Activated CD4-positive, alpha-beta T cell treated with anti-CD3 and anti-CD28 coated beads, Interleukin-10, Interleukin-2, amounts not matched to agents 100 ng/mL and 50 ng/mL, durations not matched to agents 16 hours and 8 hours (primary cell): ENCODE data around the gene TSPAN3.

ENCODE experiments used
- DNase-seq: peaks from one replicate; pipeline ENCODE4 v3.0.0-alpha.2; 2020

The TSPAN3 gene

DNA sequence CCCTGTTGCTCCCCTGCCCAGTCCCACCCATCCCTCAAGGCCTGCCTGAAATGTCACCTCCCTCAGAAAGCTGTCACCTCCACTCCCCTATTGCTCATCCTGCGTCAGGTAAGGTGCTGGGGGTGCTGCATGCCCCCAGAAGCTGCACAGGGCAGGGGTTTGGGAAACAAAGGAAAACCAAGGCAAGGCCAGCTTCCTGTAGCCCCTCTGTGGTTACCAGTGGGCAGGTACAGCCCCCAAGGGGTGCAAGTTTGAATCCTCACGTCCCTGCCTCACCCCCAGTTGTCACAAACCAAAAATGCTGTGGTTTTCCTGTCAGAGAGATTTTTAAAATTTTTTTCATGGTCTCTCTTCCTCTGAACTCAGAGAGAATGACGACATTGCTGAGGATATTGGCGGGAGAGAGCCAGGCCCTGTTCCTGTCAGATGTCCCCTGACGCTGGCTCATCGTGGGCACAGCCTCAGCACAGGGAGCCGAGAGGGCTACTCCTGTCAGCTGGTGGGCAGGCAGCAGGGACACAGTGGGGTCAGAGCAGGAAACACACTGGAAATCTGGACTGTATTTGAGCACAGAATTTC lies 49.0 kb downstream of the TSPAN3 start:
- DNase-seq: peak; percentile 83

DNA sequence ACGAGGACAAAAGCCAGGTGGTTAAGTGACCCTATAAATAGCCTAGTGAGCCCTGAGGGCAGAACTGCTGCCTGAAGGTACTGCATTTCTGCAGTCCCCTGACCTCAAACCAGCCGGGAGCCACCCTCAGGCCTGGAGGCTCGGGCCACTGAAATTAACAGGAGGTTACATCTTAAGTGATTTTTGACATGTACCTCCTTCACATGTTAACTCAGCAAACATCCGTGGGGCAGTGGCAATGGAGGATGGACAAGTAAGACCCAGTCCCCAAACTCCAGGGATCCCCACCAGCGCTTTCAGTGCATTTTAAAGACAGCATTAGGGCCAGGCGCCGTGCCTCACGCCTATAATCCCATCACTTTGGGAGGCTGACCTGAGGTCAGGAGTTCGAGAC lies 49.8 kb downstream of the TSPAN3 start:
- no peak for DNase-seq

DNA sequence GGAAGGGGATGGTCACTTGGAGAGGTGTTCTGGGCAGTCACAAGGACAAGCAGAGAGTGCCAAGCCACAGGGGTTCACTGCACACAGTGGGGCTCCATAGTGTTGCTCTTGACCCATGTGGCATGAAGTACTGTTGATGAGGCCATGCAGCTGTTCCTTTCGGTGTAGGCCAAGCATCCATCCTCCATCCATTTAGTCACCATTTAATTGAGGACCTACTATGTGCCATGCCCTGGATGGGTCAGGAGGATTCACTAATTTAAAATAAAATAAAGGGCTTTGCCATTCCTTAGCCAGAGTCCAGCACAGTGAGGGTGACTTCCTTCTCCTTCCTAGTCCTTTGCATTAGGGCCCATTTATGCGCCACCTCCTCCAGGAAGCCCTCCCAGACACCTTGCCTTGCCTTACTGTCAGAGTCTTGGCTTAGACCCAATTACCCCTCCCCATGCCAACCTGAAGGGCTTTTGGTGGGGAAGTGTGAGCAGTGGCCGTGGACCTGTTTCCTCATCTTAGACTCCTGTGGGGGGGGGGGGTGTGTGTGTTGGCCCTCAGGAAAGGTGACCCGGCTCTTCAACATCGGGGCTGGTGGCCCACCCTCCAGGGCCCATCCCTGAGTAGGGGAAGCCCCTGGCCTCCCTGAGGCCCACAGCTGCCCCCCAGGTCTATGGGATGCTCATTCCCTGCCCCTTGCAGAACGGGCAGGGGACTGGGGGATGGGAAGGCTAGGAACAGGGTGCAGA lies 50.4 kb downstream of the TSPAN3 start:
- DNase-seq: no peak

DNA sequence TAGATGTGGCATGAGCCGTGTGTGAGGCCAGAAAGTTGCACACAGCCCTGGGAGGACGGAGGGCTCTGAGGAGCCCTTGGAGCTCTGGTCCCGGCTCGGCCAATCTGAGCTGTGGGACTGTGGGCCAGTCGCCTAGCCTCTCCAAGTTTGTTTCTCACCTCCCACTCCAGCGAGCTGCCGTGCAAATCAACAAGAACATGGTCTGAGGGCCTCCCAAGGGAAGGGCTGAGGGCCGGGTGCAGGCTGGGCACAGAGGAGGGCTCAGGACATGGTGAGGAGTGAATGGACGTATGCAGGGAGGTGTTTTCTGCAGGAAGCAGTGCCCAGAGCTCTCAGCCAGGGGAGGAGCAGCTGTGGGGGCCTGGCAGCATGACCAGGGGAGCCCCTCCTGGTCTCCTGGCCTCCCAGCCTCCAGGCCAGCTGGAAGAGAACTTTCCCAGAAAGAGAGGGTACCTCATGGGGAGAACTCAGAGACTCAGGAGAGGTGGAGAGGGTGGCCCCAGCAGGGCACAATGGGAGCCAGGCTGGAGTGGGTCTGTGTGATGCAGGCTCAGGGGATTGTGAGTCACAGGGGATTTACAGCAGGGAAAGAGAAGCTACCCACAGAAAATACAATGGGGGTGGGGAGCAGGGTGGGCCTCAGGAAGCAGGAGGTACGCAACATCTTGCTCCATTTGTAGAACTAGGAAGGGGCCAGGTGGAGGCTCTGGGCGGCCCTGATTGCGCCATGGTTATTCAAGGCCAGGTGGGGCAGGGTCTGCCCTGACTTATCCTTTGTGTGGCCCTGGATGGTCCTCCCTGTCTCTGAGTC lies 51.2 kb downstream of the TSPAN3 start:
- DNase-seq: peak; percentile 66

DNA sequence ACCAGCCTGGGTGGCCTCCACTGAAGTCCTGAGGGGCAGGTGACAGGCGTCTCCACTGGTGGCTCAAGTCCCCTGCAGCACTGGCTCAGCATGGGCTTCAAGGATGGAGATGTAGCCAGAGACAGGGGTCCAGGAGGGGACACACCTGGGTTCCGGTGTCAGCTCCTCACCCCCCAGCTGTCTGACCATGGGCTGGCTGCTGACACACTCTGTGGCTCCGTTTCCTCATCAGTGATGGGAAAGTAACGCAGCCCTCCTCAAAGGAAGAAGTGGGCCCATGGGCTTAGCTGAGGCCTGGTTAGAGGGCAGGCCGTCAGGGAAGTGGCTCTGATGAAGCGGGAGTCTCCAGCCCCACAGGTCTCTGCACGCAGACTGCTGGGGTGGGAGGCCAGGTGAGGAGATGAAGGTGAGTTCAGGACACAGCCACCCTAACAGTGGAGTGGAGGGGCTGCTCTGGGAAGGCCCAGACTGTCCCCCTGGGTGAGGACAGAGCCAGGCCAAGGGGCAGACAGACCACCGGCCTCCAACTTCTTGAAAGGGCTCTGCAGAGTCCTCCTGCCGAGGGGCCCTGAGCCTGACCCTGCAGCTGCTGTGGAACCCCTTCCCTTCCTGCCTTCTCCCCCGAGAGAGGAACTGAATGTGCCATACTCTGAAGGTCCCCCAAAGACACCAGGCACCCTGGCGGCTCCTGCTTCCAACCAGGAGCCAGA lies 52.0 kb downstream of the TSPAN3 start:
- no peak for DNase-seq

DNA sequence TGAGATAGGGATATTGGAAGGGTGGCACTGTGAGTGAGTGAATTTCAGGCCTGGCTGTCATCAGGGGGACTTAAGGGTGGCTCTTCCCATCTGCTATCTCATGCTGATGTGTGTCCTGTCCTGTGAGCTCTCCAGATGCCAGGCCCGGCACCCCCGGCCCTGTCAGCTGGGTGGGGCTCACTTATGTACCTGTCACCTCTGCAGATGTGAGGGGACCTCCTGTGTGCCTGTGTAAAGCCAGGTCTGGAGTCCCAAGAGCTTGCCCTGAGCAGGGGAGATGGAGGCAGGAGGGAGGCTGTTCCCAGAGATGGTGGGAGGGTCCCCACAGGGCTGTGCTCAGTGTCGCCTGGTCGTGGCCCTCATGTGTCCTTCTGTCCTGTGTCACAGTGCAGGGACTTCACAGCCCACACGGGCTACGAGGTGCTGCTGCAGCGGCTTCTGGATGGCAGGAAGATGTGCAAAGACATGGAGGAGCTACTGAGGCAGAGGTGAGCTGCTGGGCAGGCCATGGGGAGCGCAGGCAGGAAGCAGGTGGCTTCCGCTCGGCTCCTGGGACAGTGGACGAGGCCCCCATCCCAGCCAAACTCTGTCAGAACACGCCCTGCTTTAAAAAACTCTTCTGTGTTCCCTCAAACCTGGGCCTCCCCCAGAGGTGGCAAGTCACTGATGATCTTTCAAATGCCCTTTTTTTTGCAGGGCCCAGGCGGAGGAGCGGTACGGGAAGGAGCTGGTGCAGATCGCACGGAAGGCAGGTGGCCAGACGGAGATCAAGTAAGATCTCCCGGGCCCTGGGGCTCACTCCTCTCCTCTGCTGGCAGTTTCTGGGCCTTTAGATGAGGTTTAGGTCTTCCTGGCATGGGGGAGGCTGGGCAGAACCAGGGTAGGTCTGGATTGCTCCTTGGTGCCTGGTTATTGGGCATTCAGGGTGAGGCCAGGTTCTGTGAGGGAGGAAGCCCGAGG lies 52.9 kb downstream of the TSPAN3 start:
- no peak for DNase-seq

DNA sequence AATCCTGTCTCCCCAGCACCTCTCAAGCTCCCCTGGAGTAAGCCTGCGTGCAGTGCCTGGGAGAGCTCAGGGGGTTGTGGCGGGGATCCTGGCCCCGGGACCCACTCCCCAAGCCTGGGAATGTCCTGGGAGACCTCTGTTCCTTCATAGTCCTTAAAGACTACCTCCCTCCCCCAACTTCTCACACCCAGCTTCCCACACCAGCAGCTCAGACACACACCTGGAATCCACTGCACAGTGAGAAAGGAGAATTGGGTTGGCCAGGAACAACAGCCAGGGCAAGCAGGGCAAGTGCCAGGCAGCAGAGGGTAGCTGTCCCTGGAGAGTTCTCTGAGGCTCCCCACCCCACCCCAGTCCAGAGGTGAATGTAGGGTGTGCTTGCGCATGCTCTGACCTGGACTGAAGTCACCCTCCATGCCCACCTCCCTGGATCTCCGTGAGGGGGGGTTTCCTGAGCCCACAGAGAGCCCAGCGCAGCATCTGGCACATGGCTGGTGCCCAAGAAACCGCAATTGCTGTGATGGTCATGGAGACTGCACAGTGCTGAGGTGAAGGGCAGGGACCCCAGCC lies 53.7 kb downstream of the TSPAN3 start:
- DNase-seq: no peak

DNA sequence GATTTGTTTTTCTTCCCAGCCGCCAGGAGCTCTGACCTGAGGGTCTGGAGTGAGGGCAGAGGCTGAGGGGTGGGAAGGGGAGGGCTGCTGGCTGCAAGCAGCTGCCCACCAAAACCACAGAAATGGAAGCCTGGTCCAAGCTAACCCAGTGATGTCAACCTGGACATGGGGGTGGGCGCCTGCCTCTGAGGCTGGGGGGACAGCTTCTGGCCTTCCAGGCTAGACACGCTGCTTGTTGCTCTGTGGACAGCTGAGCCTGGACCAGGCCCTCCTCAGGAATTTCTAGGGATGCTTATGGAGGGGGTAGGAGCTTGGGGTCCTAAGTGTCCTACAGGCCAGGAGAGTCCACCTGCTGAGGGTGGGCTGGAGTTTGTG lies 54.6 kb downstream of the TSPAN3 start:
- no peak for DNase-seq

DNA sequence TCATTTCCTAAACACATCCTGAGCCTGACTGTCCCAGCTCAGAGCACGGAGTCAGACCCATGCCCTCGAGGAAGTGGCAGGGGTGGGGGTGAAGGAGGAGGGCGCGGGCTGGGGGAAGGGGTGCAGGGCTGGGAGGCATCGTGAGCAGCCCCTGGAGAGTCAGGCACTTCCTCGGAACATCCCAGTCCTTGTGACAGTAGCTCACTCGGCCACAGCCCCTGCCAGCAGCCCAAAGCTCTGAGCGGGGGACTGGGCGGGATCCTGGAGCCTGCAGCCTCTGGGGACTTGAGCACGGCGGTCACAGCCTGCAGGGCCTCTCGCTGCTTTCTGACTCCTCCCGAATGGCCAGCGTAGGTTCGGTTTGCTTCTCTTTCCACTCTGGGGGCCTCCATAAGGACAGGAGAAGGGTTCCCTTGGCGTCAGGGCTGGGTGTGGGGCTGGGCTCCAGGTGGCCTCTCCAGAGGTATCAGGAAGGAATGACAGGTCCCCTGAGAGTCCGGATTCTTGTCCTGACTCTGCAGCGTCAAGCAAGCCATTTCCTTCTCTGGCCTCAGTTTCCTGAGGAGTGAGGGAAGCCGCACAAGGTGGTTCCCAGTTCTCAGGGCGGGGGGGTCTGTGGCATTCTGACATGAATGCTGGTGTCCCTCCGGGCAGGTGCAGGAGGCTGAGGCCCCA lies 55.1 kb downstream of the TSPAN3 start:
- DNase-seq: no peak

DNA sequence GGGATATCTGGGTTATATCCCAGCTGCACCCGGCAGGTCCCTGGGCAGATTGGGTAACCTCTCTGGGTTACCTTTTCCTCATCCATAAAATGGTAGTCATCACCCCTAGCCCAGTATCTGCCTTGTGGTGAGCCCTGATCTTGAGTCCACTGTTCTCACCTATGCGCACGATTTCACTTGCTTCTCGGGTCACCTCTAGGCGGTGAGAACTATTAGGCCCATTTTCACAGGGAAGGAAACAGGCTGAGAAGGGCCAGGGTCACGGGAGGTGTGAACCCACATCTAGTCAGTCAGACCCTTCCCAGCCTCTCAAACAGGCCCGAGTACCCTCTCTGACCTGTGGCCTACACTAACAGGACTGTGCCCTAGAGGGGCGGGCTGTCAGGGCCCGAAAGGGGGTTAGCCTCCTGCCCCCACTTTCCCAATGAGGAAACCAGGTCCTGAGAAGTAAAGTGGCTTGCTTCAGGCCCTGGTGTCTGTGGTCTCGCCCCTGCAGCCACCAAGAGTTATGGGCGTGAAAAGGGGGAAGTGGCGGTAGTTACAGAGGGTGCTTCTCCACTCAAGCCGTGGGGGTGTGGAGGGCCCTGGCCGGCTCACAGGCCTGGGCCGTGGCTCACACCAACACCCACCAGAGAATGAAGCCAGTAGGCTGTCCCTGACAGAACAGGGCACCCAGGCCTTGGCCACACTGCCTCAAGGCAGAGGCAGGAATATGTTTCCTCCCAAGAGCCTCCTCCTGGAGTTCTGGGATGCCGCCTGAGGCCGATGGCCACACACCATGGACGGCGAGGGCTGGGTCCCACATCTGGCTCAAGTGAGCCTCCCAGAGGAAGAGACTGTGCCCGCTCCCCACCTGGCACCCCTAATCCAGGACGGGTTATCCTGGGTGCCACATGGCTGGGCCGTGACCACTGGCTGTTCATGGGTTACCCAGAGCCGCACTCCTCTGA lies 56.5 kb downstream of the TSPAN3 start:
- DNase-seq: no peak

DNA sequence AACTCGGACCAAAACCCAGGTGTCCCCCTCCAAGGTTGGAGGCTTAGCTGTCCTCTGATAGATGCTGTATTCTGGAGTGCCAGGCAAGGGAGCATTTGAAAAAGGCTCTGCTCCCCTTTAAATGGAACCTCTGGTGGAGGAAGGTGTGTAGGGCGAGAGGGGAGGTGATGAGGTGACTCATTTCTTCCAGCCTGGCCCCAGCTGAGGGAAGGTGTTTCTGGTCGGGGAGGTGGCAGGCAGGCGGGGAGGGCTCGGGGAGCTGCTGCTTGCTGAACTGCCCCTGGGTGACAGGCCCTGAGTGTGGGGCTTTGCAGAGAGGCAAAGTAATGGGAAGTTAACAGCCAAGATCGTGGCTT lies 57.2 kb downstream of the TSPAN3 start:
- peak; percentile 94 for DNase-seq

DNA sequence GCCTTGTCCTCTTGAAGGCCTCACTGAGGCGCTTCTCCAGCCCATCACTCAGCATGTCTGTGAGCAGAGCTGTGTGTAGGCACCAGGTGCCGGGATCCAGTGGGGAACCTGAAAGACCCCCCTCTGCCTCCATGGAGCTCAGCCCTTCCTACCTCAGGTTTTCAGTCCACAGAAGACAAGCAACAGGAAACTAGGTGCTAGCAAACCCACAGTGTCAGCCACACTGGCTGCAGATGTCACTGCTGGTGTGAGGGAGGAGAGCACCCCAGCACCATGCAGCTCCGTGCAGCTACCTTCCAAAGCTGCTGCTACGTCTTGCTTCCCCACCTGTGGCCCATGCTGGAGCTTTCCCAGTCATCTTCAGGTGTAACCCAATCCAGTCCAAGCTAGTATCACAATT lies 58.0 kb downstream of the TSPAN3 start:
- DNase-seq: peak; percentile 63

DNA sequence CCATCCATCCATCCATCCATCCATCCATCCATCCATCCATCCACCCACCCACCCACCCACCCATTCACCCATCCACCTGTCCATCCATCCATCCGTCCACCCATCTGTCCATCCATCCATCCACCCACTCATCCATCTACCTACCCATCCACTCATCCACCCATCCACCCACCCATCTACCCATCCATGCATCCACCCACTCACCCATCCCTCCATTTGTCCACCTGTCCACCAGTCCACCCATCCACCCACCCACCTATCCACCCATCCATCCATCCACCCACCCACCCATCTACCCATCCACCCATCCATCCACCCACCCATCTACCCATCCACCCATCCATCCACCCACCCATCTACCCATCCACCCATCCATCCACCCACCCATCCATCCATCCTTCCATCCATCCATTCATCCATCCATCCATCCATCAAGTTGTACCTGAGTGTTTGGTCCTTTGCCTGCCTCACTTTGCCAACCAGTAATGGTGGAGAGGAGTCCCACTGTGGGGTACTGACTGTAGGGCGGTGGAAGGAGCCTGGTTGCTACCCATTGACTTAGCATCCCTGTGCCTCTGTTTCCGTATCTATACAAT lies 58.7 kb downstream of the TSPAN3 start:
- no peak for DNase-seq

DNA sequence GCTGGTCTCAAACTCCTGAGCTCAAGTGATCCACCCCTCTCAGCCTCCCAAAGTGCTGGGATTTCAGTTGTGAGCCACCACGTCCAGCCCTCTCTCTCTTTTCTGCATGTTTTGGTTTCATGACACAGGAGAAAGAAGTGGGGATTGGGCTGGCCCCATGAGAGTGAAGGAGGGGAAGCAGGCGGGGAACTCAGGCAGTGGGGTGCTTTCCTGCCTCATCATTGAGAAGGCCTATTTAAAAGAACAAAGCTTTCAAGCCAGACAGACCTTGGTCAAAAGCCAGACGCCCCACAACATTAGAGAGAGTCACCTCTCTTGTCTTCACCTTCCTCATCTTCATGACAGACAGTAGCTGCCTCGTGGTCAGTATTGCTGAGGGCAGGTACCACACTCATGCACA lies 60.1 kb downstream of the TSPAN3 start:
- no peak for DNase-seq

DNA sequence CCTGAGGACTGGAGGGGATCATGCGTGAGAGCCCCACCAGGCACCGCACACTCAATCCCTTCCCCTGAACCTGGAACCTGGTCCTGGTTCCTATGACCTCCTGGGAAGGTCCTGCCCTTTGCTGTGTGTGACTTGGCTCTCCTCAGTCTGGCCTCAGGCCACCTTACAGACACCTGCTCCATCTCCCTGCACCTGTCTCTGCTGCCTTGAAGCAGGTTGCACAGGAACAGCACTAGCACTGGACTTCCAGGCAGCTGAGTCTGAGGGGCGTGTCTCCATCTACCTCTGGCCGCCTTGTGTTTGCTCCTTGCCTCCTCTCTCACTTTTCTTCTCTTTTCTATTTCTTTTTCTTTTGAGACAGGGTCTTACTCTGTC lies 60.6 kb downstream of the TSPAN3 start:
- no peak for DNase-seq

DNA sequence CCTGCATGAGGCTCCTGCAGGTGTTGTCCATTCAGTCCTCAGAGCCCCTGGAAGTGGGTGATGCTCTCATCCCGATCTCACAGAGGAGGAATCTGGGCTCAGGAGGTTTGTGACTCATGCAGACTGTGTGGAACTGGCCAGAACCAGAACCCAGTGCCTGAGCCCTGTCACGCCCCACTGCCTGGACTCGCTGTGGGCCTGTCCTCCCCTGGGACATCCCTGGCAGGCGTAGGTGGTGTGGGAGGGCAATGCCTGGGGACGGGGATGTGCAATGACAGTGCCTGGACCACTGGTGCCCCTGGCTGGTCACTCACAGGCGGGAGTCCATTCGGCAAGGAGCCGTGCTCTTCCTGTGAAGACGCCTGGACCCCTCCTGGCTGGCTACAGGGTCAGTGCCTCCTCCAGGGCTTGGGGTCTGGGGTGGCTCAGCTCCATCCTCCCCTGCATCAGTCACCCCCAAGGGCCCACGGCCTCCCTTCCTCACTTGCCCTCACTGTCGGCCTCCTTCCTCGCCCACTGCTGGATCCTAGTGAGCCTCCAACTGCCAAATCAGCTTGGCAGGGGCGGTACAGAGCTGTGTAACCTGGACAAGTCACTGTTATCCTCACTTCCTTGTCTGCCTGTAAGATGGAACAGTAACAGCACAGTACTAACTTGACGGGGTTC lies 61.1 kb downstream of the TSPAN3 start:
- no peak for DNase-seq

DNA sequence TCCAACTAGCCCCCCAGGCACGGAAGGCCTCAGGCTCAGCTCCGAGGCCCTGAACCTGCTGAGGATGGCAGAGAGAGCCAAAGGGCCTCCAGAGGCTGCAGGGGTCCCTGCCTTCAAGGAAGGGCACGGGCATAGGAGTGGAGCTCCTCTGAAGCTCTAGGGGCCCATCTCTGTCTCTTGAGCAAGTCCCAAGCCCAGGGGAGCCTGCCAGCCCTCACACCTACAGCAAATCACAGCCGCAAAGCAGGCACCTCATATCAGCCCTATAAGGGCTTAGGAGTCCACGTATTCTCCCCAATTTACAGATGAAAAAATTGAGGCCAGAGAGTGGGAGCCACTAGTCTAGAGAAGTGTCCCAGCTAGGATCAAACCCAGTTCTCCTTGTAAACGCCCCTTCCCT lies 61.7 kb downstream of the TSPAN3 start:
- DNase-seq: no peak

DNA sequence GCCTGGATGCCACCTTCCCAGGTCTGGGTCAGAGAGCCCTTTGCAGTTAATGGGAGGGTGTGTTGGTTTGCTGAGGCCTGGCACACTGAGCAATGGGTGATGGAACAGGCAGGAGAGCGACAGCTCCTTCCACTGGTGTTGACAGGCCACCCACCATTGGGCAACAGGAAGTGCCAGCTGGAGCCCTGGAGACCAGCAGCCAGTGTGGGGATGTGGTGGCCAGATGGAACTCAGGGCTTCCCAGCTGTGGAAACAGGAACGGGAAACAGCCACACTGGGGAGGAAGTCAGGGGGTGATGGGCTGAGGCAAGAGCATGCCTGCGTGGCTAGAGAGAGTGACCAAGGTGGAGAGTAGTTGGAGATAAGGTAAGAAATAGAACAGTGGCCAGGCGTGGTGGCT lies 66.7 kb downstream of the TSPAN3 start:
- DNase-seq: no peak
